Measurements from ENCODE around the gene OGFR. TPM values are rescaled to one million over a fixed set of nuclear protein-coding genes. Genes with fewer than 3 reads are reported as not detected.
A peak's percentile ranks its signal among the peaks of the same experiment; 100 is the strongest.

Gene OGFR
- total RNA-seq, 1 donor: 39.1 TPM

GRCh38 chr20:62795023-62795761, 9.4 kb upstream of the OGFR start:
- H3K36me3 ChIP-seq (ENCODE audit: insufficient read depth, low read length): peaks cover 21% of the 10 kb centered on the region
- peaks cover 8% of the 10 kb centered on the region for H4K20me1 ChIP-seq (ENCODE audit: insufficient read depth, low read length)
- no peaks in the 10 kb centered on the region for H3K9me3 ChIP-seq (ENCODE audit: low read depth, low read length)
- peaks cover 8% of the 10 kb centered on the region for H3K79me2 ChIP-seq (ENCODE audit: insufficient read depth, low read length)
- no peaks in the 10 kb centered on the region for H3K27me3 ChIP-seq (ENCODE audit: insufficient read depth, low read length)
- peak; percentile 96 for DNase-seq (ENCODE audit: insufficient read length, low spot score, missing footprints)
- peak overlapping the region; percentile 61 for H3K27ac ChIP-seq (ENCODE audit: low read depth, low read length)
- H3K4me1 ChIP-seq (ENCODE audit: insufficient read depth, low read length): peaks cover 11% of the 10 kb centered on the region
- no peak for TF ChIP-seq CTCF (IDR thresholded peaks at IDR 0.05; ENCODE audit: extremely low read depth, low read depth, low read length)
- peak overlapping the region; percentile 84 for H3K4me3 ChIP-seq (ENCODE audit: insufficient read depth, low read length)
- H2AFZ ChIP-seq (ENCODE audit: low read length): peak overlapping the region; percentile 97
- H3K4me2 ChIP-seq (ENCODE audit: insufficient read depth, low read length): peak overlapping the region; percentile 95

- H3K27ac ChIP-seq (ENCODE audit: low read depth, low read length): no peak overlapping the region
- H3K9me3 ChIP-seq (ENCODE audit: low read depth, low read length): no peaks in the 10 kb centered on the region
- H3K36me3 ChIP-seq (ENCODE audit: insufficient read depth, low read length): peaks cover 21% of the 10 kb centered on the region
- H3K4me1 ChIP-seq (ENCODE audit: insufficient read depth, low read length): peaks cover 11% of the 10 kb centered on the region
- H3K27me3 ChIP-seq (ENCODE audit: insufficient read depth, low read length): no peaks in the 10 kb centered on the region
- H3K4me3 ChIP-seq (ENCODE audit: insufficient read depth, low read length): peak overlapping the region; percentile 84
- H2AFZ ChIP-seq (ENCODE audit: low read length): no peak overlapping the region
- H4K20me1 ChIP-seq (ENCODE audit: insufficient read depth, low read length): peaks cover 8% of the 10 kb centered on the region
- peaks cover 8% of the 10 kb centered on the region for H3K79me2 ChIP-seq (ENCODE audit: insufficient read depth, low read length)
- H3K4me2 ChIP-seq (ENCODE audit: insufficient read depth, low read length): peak overlapping the region; percentile 79
- no peak for TF ChIP-seq CTCF (IDR thresholded peaks at IDR 0.05; ENCODE audit: extremely low read depth, low read depth, low read length)
- no peak for DNase-seq (ENCODE audit: insufficient read length, low spot score, missing footprints)
Measured at GRCh38 chr20:62796699-62797491, 7.7 kb upstream of the OGFR start.

- H3K36me3 ChIP-seq (ENCODE audit: insufficient read depth, low read length): peaks cover 21% of the 10 kb centered on the region
- H3K4me1 ChIP-seq (ENCODE audit: insufficient read depth, low read length): peaks cover 11% of the 10 kb centered on the region
- peaks cover 8% of the 10 kb centered on the region for H3K79me2 ChIP-seq (ENCODE audit: insufficient read depth, low read length)
- no peak overlapping the region for H3K4me3 ChIP-seq (ENCODE audit: insufficient read depth, low read length)
- H2AFZ ChIP-seq (ENCODE audit: low read length): no peak overlapping the region
- no peaks in the 10 kb centered on the region for H3K9me3 ChIP-seq (ENCODE audit: low read depth, low read length)
- H3K4me2 ChIP-seq (ENCODE audit: insufficient read depth, low read length): peak overlapping the region; percentile 79
- peaks cover 8% of the 10 kb centered on the region for H4K20me1 ChIP-seq (ENCODE audit: insufficient read depth, low read length)
- TF ChIP-seq CTCF (IDR thresholded peaks at IDR 0.05; ENCODE audit: extremely low read depth, low read depth, low read length): no peak
- no peaks in the 10 kb centered on the region for H3K27me3 ChIP-seq (ENCODE audit: insufficient read depth, low read length)
- no peak overlapping the region for H3K27ac ChIP-seq (ENCODE audit: low read depth, low read length)
- no peak for DNase-seq (ENCODE audit: insufficient read length, low spot score, missing footprints)
Measured at GRCh38 chr20:62797671-62798532, 6.7 kb upstream of the OGFR start.
